Esophagus squamous epithelium (tissue), 5 donors: ENCODE measurements around the gene B4GALT5. TPM values are rescaled to one million over a fixed set of nuclear protein-coding genes. Genes with fewer than 3 reads are reported as not detected.
A peak's percentile ranks its signal among the peaks of the same experiment; 100 is the strongest.

Source experiments
- DNase-seq: peaks from one replicate; lab custom pipeline; 2025; lab: John Stamatoyannopoulos, UW
- H3K27ac ChIP-seq, 4 donors: fragments of 200-600 bp; sonication (generic); one replicate each; pipeline ENCODE4 v1.5.1; 2016 to 2019; ENCODE audit warnings: mild to moderate bottlenecking in 1 of 4
- H3K27me3 ChIP-seq, 4 donors: fragments of 200-600 bp; sonication (generic); 1 replicate in 3 of 4; 2 replicates in 1 of 4; pipeline versions ENCODE4 v1.5.1 to v1.6.0; 2017 to 2021; ENCODE audit warnings: antibody characterized with exemption in 1 of 4
- H3K36me3 ChIP-seq, 3 donors: fragments of 200-600 bp; sonication (generic); one replicate each; pipeline ENCODE4 v1.5.1; 2016 to 2019
- H3K4me1 ChIP-seq, 3 donors: fragments of 200-600 bp; sonication (generic); one replicate each; pipeline ENCODE4 v1.5.1; 2017 to 2019
- H3K4me3 ChIP-seq, 4 donors: fragments of 200-600 bp; sonication (generic); 1 replicate in 3 of 4; 2 replicates in 1 of 4; pipeline ENCODE4 v1.5.1; 2016 to 2019; ENCODE audit warnings: mild to moderate bottlenecking in 2 of 4, moderate library complexity in 1 of 4
- H3K9me3 ChIP-seq, 3 donors: fragments of 200-600 bp; sonication (generic); one replicate each; pipeline ENCODE4 v1.5.1; 2016 to 2019
- CTCF ChIP-seq, 6 experiments: fragments of 450-650 bp in 4 of 6; fragments of 200-600 bp in 2 of 6; sonication (generic) in 2 of 6; IDR thresholded peaks; one replicate each; pipeline ENCODE4 v1.5.1; 2016 to 2019; ENCODE audit warnings: antibody characterized with exemption in 6 of 6, mild to moderate bottlenecking in 4 of 6, moderate library complexity in 4 of 6
- POLR2A ChIP-seq, 4 donors: fragments of 450-650 bp; IDR thresholded peaks; one replicate each; pipeline ENCODE4 v1.6.1; 2017; ENCODE audit warnings: antibody characterized with exemption in 4 of 4, mild to moderate bottlenecking in 4 of 4, moderate library complexity in 3 of 4
- WGBS, 2 donors: methylation state at CpG; one replicate each; pipeline ENCODE4 v1.1.5; 2018; 5-methylcytosine and 5-hydroxymethylcytosine counted together
- intact Hi-C: fragments of 100-400 bp; cut with DNase I; formaldehyde crosslinking; loops from one replicate; pipeline ENCODE4 v1.15.0; 2022
- total RNA-seq, 4 donors: library from RNA; depleted of rRNA; stranded (reverse); fragments of >200 nt; gene quantifications; one replicate each; pipeline ENCODE4 v1.1.0, GENCODE V29; 2016
- donor health status: DM: yes; HTN: yes; CAD: no.

B4GALT5 gene
- total RNA-seq, 4 donors from 2014 or later = 24.1 to 34.2 (median 25.7) TPM

- DNase-seq = no peak
- 65 to 73% methylated on average over 8 to 11 of the region's 15 CpGs for WGBS, 2 donors
- no peak overlapping the region for H3K4me3 ChIP-seq
- H3K27me3 ChIP-seq = no peaks in the 10 kb centered on the region
- no peaks in the 10 kb centered on the region for H3K36me3 ChIP-seq
- H3K4me1 ChIP-seq = peaks cover 8 to 61% (median 33%) of the 10 kb centered on the region in 3 donors
- intact Hi-C loops = no loop called here
- H3K27ac ChIP-seq = peak overlapping the region; percentile 69 to 89 (median 82)
- TF ChIP-seq CTCF (IDR thresholded peaks at IDR 0.05) = no peak
- no peak for TF ChIP-seq POLR2A (IDR thresholded peaks at IDR 0.05)
- no peaks in the 10 kb centered on the region for H3K9me3 ChIP-seq
Observed at GRCh38 chr20:49593466-49594142, 120.1 kb downstream of the B4GALT5 start.

GRCh38 chr20:49592120-49592519, 121.6 kb downstream of the B4GALT5 start:
- peaks cover 8 to 66% (median 33%) of the 10 kb centered on the region in 3 donors for H3K4me1 ChIP-seq
- H3K36me3 ChIP-seq = no peaks in the 10 kb centered on the region
- no peak overlapping the region for H3K4me3 ChIP-seq
- H3K27ac ChIP-seq = peak overlapping the region in 3 of 4 donors; percentile 24 to 89 (median 84)
- no peaks in the 10 kb centered on the region for H3K9me3 ChIP-seq
- DNase-seq = no peak
- TF ChIP-seq CTCF (IDR thresholded peaks at IDR 0.05) = no peak
- peaks cover 0 to 9% (median 0%) of the 10 kb centered on the region in 4 donors for H3K27me3 ChIP-seq
- intact Hi-C loops = no loop called here

GRCh38 chr20:49591217-49591865, 122.3 kb downstream of the B4GALT5 start:
- H3K36me3 ChIP-seq = no peaks in the 10 kb centered on the region
- intact Hi-C loops = no loop called here
- H3K4me3 ChIP-seq = no peak overlapping the region
- H3K4me1 ChIP-seq = peaks cover 8 to 58% (median 32%) of the 10 kb centered on the region in 3 donors
- H3K27ac ChIP-seq = peak overlapping the region in 3 of 4 donors; percentile 24 to 89 (median 84)
- no peak for TF ChIP-seq CTCF (IDR thresholded peaks at IDR 0.05)
- no peak for TF ChIP-seq POLR2A (IDR thresholded peaks at IDR 0.05)
- no peak for DNase-seq
- WGBS, 2 donors = 58 to 63% methylated on average over 4 of the region's 4 CpGs
- H3K27me3 ChIP-seq = peaks cover 0 to 9% (median 0%) of the 10 kb centered on the region in 4 donors
- H3K9me3 ChIP-seq = no peaks in the 10 kb centered on the region

- no peak for DNase-seq
- intact Hi-C loops = no loop called here
- H3K9me3 ChIP-seq = no peaks in the 10 kb centered on the region
- no peak overlapping the region for H3K4me3 ChIP-seq
- TF ChIP-seq CTCF (IDR thresholded peaks at IDR 0.05) (no peak), POLR2A (IDR thresholded peaks at IDR 0.05) (no peak)
- peaks cover 8 to 55% (median 26%) of the 10 kb centered on the region in 3 donors for H3K4me1 ChIP-seq
- WGBS, 2 donors = 80 to 81% methylated on average over 8 of the region's 8 CpGs
- H3K36me3 ChIP-seq = no peaks in the 10 kb centered on the region
- peak overlapping the region in 2 of 4 donors; percentile 17 to 84 for H3K27ac ChIP-seq
- peaks cover 0 to 15% (median 0%) of the 10 kb centered on the region in 4 donors for H3K27me3 ChIP-seq
Observed at GRCh38 chr20:49590163-49591017, 123.3 kb downstream of the B4GALT5 start.
